LNCaP clone FGC (cell line): ENCODE results near the gene RP9.
A peak's percentile ranks its signal among the peaks of the same experiment; 100 is the strongest.

Source experiments
- DNase-seq: peaks from one replicate; pipeline ENCODE4 v3.0.0-alpha.2; 2011; ENCODE audit warnings: low read depth
- H3K4me3 ChIP-seq: 2 replicates; pipeline ENCODE4 v1.5.1; 2011; ENCODE audit warnings: mild to moderate bottlenecking, low read depth, low read length, control low read depth
- TF ChIP-seq, protein P1 (sequence below): IDR thresholded peaks from 2 replicates; pipeline ENCODE4 v1.5.1; 2012; ENCODE audit warnings: mild to moderate bottlenecking; ENCODE audit not compliant: control insufficient read depth, insufficient read depth; ENCODE audit errors: extremely low read depth

The RP9 gene

GRCh38 chr7:33143996-33144718 lies 35.0 kb upstream of the RP9 start:
- TF ChIP-seq, protein P1, sequence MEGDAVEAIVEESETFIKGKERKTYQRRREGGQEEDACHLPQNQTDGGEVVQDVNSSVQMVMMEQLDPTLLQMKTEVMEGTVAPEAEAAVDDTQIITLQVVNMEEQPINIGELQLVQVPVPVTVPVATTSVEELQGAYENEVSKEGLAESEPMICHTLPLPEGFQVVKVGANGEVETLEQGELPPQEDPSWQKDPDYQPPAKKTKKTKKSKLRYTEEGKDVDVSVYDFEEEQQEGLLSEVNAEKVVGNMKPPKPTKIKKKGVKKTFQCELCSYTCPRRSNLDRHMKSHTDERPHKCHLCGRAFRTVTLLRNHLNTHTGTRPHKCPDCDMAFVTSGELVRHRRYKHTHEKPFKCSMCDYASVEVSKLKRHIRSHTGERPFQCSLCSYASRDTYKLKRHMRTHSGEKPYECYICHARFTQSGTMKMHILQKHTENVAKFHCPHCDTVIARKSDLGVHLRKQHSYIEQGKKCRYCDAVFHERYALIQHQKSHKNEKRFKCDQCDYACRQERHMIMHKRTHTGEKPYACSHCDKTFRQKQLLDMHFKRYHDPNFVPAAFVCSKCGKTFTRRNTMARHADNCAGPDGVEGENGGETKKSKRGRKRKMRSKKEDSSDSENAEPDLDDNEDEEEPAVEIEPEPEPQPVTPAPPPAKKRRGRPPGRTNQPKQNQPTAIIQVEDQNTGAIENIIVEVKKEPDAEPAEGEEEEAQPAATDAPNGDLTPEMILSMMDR, result no peak
- no peak overlapping the region for H3K4me3 ChIP-seq
- DNase-seq, result no peak

GRCh38 chr7:33142585-33142984 lies 33.4 kb upstream of the RP9 start:
- TF ChIP-seq, protein P1, result no peak
- DNase-seq, result no peak
- H3K4me3 ChIP-seq, result no peak overlapping the region

GRCh38 chr7:33137103-33137502 lies 27.9 kb upstream of the RP9 start:
- TF ChIP-seq, protein P1, result no peak
- H3K4me3 ChIP-seq, result no peak overlapping the region
- DNase-seq, result no peak

DNA sequence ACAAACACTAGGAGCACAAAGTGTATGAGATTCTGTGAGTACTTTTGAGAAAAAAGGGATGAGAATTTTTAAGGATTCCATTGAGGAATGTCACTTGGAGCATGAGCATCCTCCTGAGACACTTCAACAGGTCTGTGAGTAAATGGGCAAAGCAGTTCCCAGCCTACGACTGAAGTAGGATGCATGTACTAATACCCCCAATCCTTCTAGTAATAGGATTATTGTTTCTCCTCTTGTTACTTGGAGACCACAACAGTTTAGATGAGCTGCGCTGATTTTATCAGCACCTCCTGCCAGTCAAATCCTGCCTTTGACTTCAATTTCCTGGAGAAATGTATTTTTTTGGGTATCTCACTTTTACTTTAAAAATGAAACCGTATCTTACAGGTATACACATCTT lies 21.0 kb upstream of the RP9 start:
- no peak for DNase-seq
- H3K4me3 ChIP-seq, result peak overlapping the region; percentile 83
- TF ChIP-seq, protein P1, result no peak

DNA sequence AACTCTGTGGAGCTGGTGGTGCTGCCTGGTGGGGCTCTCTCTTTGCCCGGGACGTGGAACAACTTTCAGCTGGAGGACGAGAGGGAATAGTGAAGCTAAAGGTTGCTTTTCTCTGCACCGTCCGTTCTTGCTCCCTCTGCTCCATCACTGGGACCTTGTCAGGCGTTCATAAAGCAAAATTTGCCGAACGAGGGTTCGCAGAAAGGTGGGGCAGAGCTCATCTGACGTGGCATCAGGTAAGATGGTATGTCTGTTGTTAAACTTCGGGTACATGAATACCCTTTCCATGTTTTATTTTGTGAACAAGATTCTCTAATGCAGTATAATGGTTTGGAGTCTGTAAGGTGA lies 20.6 kb upstream of the RP9 start:
- TF ChIP-seq, protein P1, result no peak
- DNase-seq, result no peak
- peak overlapping the region; percentile 83 for H3K4me3 ChIP-seq

- TF ChIP-seq, protein P1, result no peak
- DNase-seq, result peak; percentile 82
- H3K4me3 ChIP-seq, result peak within 1 kb of the TSS; percentile 83
Measured at GRCh38 chr7:33128990-33129805, 20.0 kb upstream of the RP9 start, which contains the start of gene BBS9. Gene BBS9, plus strand, starts transcription at chr7:33129564. Its CDS starts 16,689 bp downstream, at chr7:33146253.
